HG02870 (cell line): ENCODE data around the gene CBLL1.

Source experiments
- ATAC-seq: cut with Tn5 transposase; IDR thresholded peaks from one replicate; pipeline ENCODE4 v1.9.1; 2021; ENCODE audit warnings: mild to moderate bottlenecking, moderate library complexity; ENCODE audit not compliant: unreplicated experiment

CBLL1 gene

GRCh38 chr7:107743567-107744344 is at the start of gene CBLL1:
TSS of gene CBLL1 (plus strand) at chr7:107744142. CDS start at chr7:107744164, 22 bp downstream.
- ATAC-seq, result peak; percentile 86

GRCh38 chr7:107694386-107694785 is 49.6 kb upstream of the CBLL1 start:
- ATAC-seq, result no peak

- no peak for ATAC-seq
Measured at GRCh38 chr7:107696330-107696946, 47.5 kb upstream of the CBLL1 start.

- ATAC-seq, result no peak
Measured at GRCh38 chr7:107697321-107698049, 46.5 kb upstream of the CBLL1 start.

GRCh38 chr7:107700570-107700969 is 43.4 kb upstream of the CBLL1 start:
- no peak for ATAC-seq

GRCh38 chr7:107701191-107701590 is 42.8 kb upstream of the CBLL1 start:
- no peak for ATAC-seq

GRCh38 chr7:107703219-107703618 is 40.7 kb upstream of the CBLL1 start:
- no peak for ATAC-seq

GRCh38 chr7:107703872-107704271 is 40.1 kb upstream of the CBLL1 start:
- ATAC-seq, result no peak

- no peak for ATAC-seq
Measured at GRCh38 chr7:107708956-107709355, 35.0 kb upstream of the CBLL1 start.

GRCh38 chr7:107711301-107711700 is 32.6 kb upstream of the CBLL1 start:
- no peak for ATAC-seq

- no peak for ATAC-seq
Measured at GRCh38 chr7:107712025-107712424, 31.9 kb upstream of the CBLL1 start.

- ATAC-seq, result no peak
Measured at GRCh38 chr7:107712896-107713295, 31.0 kb upstream of the CBLL1 start.

- ATAC-seq, result no peak
Measured at GRCh38 chr7:107715531-107715930, 28.4 kb upstream of the CBLL1 start.

- ATAC-seq, result no peak
Measured at GRCh38 chr7:107718456-107719193, 25.3 kb upstream of the CBLL1 start.

GRCh38 chr7:107721286-107721685 is 22.7 kb upstream of the CBLL1 start:
- no peak for ATAC-seq

GRCh38 chr7:107723255-107723654 is 20.7 kb upstream of the CBLL1 start:
- ATAC-seq, result no peak

- ATAC-seq, result no peak
Measured at GRCh38 chr7:107725138-107725740, 18.7 kb upstream of the CBLL1 start.

- no peak for ATAC-seq
Measured at GRCh38 chr7:107726356-107727130, 17.4 kb upstream of the CBLL1 start.

GRCh38 chr7:107728276-107728675 is 15.7 kb upstream of the CBLL1 start:
- no peak for ATAC-seq
